Lower leg skin (tissue), 4 donors: ENCODE data around the gene IPO5. TPM values are rescaled to one million over a fixed set of nuclear protein-coding genes. Genes with fewer than 3 reads are reported as not detected.
A peak's percentile ranks its signal among the peaks of the same experiment; 100 is the strongest.

Source experiments
- DNase-seq, 2 donors: peaks; one replicate each; pipeline ENCODE4 v3.0.0-alpha.2; 2019; ENCODE audit warnings: low spot score in 2 of 2
- H3K4me3 ChIP-seq: fragments of 200-600 bp; sonication (generic); 2 replicates; pipeline ENCODE4 v1.5.1; 2017; ENCODE audit warnings: mild to moderate bottlenecking, low read depth; ENCODE audit not compliant: poor library complexity, severe bottlenecking
- POLR2A ChIP-seq, 2 donors: fragments of 450-650 bp; IDR thresholded peaks; one replicate each; pipeline ENCODE4 v1.6.1; 2016 to 2017; ENCODE audit warnings: antibody characterized with exemption in 2 of 2, mild to moderate bottlenecking in 1 of 2, moderate library complexity in 1 of 2
- WGBS, 2 donors: methylation state at CpG; one replicate each; pipeline ENCODE4 v1.1.5; 2018; 5-methylcytosine and 5-hydroxymethylcytosine counted together
- intact Hi-C: fragments of 100-400 bp; cut with DNase I; formaldehyde crosslinking; loops from one replicate; pipeline ENCODE4 v1.15.0; 2023; ENCODE audit warnings: low total_unique reads
- total RNA-seq, 4 donors: library from RNA; depleted of rRNA; stranded (reverse); fragments of >200 nt; gene quantifications; one replicate each; pipeline ENCODE4 v1.1.0, GENCODE V29; 2016
- TF ChIP-seq, protein P1 (sequence below), 3 donors: fragments of 450-650 bp; IDR thresholded peaks; one replicate each; pipeline ENCODE4 v1.5.1; 2016; ENCODE audit warnings: antibody characterized with exemption in 3 of 3, mild to moderate bottlenecking in 3 of 3, moderate library complexity in 2 of 3

The IPO5 gene
- total RNA-seq, 4 donors from 2014 or later: 52.5 to 89.5 (median 75.0) TPM

DNA sequence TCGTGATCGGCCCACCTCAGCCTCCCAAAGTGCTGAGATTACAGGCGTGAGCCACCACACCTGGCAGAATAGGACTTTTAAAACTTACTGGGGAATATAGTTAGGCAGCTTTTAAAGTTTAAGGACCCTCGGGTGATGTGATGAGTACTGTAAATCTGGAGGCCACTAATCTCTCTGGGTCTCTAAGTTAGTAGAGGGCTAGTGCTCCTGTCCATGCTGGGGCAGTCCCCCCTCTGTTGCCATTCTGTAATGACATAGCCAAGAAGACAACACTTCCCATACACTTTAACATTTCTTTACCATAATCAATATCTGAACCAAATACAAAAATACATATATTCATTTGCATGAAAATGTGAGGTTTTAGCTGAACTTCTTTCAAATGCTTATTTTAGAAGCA is 65.7 kb downstream of the IPO5 start:
- 93 to 95% methylated on average over 4 of the region's 4 CpGs for WGBS, 2 donors
- no peak for DNase-seq
- no peak for TF ChIP-seq POLR2A (IDR thresholded peaks at IDR 0.05)
- TF ChIP-seq, protein P1, sequence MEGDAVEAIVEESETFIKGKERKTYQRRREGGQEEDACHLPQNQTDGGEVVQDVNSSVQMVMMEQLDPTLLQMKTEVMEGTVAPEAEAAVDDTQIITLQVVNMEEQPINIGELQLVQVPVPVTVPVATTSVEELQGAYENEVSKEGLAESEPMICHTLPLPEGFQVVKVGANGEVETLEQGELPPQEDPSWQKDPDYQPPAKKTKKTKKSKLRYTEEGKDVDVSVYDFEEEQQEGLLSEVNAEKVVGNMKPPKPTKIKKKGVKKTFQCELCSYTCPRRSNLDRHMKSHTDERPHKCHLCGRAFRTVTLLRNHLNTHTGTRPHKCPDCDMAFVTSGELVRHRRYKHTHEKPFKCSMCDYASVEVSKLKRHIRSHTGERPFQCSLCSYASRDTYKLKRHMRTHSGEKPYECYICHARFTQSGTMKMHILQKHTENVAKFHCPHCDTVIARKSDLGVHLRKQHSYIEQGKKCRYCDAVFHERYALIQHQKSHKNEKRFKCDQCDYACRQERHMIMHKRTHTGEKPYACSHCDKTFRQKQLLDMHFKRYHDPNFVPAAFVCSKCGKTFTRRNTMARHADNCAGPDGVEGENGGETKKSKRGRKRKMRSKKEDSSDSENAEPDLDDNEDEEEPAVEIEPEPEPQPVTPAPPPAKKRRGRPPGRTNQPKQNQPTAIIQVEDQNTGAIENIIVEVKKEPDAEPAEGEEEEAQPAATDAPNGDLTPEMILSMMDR (IDR thresholded peaks at IDR 0.05): no peak
- no peak overlapping the region for H3K4me3 ChIP-seq
- intact Hi-C loops: no loop called here

DNA sequence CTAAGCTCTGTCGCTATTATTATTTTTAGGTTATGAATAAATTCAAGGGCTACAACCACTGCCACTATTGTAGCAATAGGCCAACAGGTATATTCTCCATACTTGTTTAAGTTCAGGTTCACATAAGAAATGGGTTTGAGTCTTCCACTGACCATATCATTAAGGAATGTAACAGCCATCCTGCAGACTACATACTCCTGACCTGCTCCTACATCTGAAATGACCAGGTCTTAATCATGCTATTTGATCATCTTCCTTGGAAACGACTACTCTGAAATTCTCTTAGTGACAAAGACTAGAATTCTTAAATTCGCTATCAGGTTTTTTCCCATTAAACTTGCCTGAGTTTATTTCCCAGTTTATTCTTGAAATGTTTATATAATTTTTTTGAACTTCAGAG is 66.8 kb downstream of the IPO5 start:
- 96 to 99% methylated on average over 3 of the region's 3 CpGs for WGBS, 2 donors

DNA sequence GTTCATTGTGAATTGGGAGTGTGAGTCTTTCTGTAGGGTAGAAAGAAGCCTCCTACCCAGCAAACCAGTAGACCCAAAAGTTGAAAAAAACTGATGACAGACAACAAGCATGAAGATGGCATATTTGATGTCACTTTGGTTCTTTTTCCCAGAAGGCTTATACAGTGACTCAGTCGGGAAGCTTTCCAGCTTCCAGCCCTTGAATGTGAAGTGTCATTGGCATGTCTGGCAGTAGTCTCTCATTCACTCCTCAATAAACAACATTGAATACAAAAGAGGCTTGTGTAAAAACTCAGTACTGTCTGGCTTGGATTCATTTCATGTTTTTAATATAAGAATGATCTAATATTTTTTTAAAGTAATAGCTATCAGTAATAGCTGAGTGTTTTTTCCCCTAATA is 68.7 kb downstream of the IPO5 start:
- intact Hi-C loops: no loop called here
- 21 to 25% methylated on average over 1 of the region's 1 CpG for WGBS, 2 donors
- no peak overlapping the region for H3K4me3 ChIP-seq
- DNase-seq: peak in 1 of 2 donors; percentile 41
- TF ChIP-seq POLR2A (IDR thresholded peaks at IDR 0.05): no peak
- TF ChIP-seq, protein P1 (IDR thresholded peaks at IDR 0.05): no peak

More for the DNA sequence above, 66.8 kb downstream of the IPO5 start:
- no peak for DNase-seq
- intact Hi-C loops: no loop called here
- TF ChIP-seq, protein P1 (IDR thresholded peaks at IDR 0.05): no peak
- TF ChIP-seq POLR2A (IDR thresholded peaks at IDR 0.05): no peak
- no peak overlapping the region for H3K4me3 ChIP-seq

DNA sequence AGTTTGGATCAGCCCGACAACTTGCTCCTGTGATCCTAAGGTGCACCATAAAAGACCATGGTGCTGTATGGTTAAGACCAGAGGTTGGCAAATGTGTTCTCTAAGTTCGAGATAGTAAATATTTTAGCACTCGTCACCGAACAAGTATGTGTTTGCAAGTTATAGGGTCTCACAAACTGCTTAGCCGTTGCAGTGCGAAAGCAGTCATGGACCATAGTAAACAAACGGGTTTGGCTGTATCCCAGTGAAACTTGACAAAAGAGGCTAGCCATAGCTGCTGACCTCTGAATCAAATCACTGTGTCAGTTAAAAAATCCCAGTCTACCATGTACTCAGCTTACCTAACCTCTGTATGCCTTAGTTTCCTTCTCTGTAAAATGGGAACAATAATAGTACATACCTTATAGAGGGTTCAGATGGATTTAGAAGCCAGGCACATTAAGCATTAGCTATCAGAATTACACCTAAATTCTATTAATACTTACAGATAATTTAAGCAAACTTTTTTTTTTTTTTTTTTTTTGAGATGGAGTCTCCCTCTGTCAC is 72.1 kb downstream of the IPO5 start:
- 92% methylated on average over 7 of the region's 7 CpGs for WGBS, 2 donors
- intact Hi-C loops: no loop called here
- H3K4me3 ChIP-seq: no peak overlapping the region
- DNase-seq: no peak
- TF ChIP-seq, protein P1 (IDR thresholded peaks at IDR 0.05): no peak
- no peak for TF ChIP-seq POLR2A (IDR thresholded peaks at IDR 0.05)

DNA sequence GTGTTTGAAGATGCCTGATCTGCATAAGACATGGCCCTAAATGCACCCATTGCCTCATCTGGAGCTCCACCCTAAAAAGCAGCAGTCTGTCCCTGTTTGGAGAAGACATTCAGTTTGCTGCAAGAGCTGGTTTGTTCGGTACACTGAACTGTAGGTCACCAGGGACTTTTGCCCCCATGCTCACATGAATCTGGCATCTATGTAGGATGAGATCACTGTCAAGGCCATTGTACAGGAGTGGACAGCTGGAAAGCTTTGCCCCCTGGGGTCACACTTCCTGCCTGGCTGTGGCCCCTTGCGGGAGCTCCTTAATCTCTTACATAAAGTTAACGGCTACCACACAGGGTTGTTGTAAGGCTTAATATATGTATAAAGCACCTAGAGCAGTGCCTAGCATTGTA is 73.0 kb downstream of the IPO5 start:
- DNase-seq: no peak
- WGBS, 2 donors: 47 to 66% methylated on average over 3 of the region's 3 CpGs
- TF ChIP-seq POLR2A (IDR thresholded peaks at IDR 0.05): no peak
- TF ChIP-seq, protein P1 (IDR thresholded peaks at IDR 0.05): peak in 1 of 3 donors; percentile 12
- no peak overlapping the region for H3K4me3 ChIP-seq
- intact Hi-C loops: no loop called here

DNA sequence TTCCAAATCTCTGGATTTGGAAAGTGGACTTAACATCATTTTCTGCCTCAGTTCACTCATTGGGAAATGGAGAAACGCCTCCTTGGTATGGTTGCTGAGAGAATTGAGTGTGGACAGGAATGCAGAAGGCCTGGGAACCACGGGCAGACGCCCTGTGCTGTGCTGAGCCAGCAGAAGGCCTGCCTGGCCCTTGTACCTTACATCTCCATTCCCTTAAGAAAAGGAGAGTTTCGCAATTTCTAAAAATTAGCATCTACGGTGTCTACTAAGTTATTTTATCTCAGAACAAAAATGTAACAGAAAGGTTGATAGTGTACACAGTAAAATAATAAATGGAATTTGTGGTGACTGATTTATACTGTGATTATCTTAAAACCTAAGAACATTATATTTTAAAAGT is 78.7 kb downstream of the IPO5 start:
- TF ChIP-seq, protein P1 (IDR thresholded peaks at IDR 0.05): no peak
- TF ChIP-seq POLR2A (IDR thresholded peaks at IDR 0.05): no peak
- DNase-seq: no peak
- intact Hi-C loops: no loop called here
- WGBS, 2 donors: 76 to 84% methylated on average over 5 of the region's 5 CpGs
- H3K4me3 ChIP-seq: no peak overlapping the region
